ENCODE data around the gene SFMBT2.

SFMBT2 gene

GRCh38 chr10:7293378-7293920 lies 117.4 kb downstream of the SFMBT2 start:
- no peak for DNase-seq

DNA sequence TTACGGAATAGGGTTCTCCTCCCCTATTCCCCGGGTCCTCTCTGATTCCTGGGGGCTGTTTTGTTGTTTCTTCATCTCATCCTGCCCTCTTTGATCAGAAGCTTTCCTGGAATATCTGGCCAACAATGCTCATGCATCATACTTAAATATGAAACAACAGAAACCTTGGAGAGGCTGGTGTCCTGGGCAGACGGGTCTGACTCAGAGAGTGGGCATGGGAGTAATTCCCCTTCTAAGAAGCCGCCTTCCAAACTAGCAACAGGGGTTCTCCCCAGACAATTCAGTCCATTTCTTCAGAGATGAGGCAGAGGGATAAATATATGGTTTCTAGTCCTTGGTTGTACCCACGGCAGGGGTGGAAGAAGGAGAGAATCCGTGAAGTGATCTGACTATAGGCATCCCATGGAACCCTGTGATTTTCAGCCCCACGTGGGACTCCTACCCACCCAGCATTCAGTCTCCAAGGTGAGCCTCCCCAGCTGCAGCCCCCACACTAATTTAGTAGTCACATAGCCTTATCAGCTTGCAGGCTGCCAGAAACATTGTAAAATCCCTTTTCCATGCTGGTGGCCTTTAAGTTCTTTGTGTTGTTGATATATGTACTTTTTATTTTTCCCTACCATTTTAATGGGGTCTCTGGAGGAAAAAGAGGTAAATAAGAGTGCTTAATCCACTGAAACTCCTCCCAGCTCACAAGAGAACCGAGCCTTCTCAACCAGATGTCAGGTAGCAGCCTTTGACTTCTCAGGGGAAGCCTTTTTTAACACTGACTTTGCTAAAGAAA lies 119.2 kb downstream of the SFMBT2 start:
- DNase-seq = no peak

- no peak for DNase-seq
Measured at GRCh38 chr10:7288060-7288690, 122.7 kb downstream of the SFMBT2 start.

DNA sequence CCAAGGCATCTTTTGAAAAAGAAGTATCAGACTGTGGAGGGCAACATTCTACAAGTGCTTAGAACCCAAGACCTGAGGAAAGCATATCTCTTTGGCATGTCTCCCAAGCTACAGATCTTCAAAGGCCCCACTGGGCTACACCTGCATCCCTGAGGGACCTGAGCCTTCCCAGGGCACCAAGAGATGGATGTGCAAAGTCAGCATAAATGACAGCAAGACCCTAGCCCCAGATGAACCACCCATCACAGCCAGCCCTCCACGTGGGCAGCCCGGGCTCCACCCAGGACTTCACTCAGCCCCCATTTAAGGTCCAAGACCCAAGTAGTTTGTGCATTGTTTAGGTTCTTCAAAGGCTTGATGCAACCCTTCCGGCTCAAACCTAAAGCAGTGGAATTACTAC lies 123.5 kb downstream of the SFMBT2 start:
- DNase-seq = no peak

DNA sequence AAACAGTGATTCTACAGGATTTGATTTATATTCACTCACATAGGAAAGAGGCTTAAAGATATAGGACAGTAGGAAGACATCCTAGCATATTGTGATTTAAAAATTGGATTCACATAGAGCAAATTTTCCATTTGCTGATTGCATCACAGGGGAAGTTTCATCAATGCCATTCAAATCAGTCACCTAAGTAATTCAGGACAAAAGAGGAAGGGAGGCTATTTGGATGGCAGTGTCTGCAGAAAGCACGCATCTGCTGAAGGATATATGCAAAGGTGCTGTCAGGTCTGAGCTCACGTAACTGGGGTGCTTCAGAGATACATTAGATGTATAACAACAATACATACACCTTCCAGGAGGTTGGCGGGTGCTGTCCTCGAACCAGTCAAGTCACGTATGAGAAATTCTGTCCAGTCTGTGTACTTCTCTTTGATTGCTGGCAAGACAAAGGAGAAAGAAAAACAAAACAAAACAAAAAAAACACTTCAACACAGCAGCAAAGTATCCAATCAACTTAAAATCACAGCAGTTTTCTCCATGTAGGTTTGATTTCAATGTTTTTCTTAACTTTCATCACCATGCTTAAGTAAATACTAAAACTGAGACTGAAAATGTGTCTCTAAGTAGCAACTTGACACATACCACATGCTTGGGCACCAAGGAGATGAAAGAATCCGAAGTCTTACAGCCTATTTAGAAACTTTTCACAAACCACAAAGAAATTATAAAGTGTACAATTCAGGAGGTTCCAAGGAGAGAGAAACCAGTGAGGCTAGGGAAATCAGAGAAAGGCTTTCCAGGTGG lies 125.1 kb downstream of the SFMBT2 start:
- DNase-seq = no peak

- DNase-seq = no peak
Measured at GRCh38 chr10:7283246-7283645, 127.6 kb downstream of the SFMBT2 start.

- no peak for DNase-seq
Measured at GRCh38 chr10:7282457-7282856, 128.4 kb downstream of the SFMBT2 start.

GRCh38 chr10:7281429-7281828 lies 129.4 kb downstream of the SFMBT2 start:
- no peak for DNase-seq

- no peak for DNase-seq
Measured at GRCh38 chr10:7279303-7279702, 131.5 kb downstream of the SFMBT2 start.

DNA sequence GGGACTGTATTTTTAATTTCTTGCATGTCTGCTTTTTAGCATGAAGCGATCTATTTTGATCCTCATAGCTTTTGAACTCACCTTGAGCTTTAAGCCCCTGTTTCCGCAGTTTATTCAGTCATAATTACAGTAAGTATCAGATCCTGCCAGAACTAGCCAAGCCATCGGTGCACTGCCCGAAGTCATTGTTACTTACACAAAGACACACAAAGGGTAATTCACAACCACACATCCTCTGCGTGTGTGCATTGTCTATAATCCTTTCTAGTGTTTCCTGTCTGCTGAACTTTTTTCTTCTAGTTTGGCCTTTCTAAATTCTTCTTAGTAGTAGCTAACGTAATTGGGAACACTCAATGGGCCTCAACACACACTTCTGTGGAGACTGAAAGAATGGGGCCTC lies 133.0 kb downstream of the SFMBT2 start:
- no peak for DNase-seq

DNA sequence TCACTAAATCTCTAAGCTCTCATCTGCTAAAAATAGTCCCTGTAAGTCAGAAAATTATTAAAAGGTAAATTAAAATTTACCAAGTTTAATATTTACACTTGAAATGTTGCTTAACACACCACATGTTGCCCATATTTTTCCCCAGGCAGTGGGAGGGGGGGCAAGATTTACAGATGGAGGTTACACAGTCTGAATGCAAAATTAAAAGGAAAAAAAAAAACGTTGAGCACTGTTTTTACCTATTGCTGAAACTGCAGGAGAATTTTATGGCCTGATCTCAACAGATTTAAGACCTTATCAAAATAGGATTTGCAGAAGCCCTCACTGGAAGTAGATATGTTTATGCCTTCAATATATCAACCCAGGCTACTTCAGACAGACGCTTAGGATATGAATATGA lies 133.4 kb downstream of the SFMBT2 start:
- DNase-seq = no peak

- no peak for DNase-seq
Measured at GRCh38 chr10:7275761-7276440, 134.9 kb downstream of the SFMBT2 start.

GRCh38 chr10:7274293-7274692 lies 136.5 kb downstream of the SFMBT2 start:
- no peak for DNase-seq

- no peak for DNase-seq
Measured at GRCh38 chr10:7272008-7272407, 138.8 kb downstream of the SFMBT2 start.

DNA sequence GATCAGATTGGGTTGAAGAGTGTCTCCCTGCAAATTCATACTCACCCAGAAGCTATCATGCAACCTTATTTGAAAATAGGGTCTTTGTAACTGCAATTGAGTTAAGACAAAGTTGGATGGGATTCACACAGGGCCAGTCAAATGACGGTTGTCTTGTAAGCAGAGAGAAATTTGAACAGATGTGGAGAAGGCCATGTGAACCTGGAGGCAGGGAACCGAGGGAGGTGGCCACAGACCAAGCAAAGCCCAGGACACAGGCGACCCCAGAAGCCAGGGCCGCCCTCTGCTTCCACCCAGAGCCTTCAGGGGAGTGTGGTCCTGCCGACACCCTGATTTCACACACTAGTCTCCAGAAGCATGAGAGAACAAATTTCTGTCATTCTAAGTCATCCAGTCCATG lies 140.8 kb downstream of the SFMBT2 start:
- no peak for DNase-seq

DNA sequence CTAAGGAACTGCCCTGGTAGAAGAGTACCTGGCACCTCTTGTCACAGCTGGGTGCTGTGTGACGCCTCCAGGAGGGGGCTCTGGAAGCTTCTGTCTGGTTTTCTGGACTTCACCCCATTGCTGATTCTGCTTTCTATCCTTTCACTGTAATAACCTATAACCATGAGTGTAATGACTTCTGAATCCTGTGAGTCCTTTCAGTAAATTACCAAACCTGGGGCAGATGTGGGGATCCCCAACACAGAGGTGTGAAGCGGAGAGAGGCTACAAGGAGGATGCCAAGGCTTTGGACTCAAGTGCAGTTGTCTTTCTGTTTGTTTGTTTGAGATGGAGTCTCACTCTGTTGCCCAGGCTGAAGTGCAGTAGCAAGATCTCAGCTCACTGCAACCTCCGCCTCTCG lies 143.7 kb downstream of the SFMBT2 start:
- DNase-seq = no peak

DNA sequence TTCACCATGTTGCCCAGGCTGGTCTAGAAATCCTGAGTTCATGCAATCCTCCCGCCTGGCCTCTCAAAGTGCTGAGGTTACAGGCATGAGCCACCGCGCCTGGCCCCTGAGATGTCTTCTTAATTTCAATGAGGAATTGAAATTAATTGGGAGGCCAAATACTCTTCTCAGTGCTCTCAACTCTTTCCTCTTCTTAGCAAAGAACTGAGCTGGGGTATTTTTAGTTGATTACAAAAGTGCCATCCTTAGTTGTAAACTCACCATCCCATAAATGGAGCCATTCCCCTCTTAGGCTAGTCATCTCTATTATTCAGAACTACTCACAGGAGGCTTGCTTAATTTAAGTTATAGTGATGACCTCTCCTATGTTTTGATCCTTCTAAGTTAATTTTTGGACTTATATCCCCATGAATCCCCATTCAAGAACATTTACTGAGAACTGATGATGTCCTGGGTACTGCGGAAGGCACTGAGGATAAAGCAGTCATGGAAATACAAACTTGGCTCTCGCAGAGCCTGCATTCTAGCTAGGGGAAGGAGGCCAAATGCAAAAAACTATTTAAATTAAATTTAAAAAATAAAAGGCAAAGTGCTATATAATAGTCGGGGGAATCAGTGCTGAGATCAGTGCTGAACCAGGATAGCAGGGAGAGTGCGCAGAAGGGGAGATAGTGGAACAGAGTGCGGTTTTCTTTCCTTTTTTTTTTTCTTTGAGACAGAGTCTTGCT lies 145.3 kb downstream of the SFMBT2 start:
- DNase-seq = no peak

DNA sequence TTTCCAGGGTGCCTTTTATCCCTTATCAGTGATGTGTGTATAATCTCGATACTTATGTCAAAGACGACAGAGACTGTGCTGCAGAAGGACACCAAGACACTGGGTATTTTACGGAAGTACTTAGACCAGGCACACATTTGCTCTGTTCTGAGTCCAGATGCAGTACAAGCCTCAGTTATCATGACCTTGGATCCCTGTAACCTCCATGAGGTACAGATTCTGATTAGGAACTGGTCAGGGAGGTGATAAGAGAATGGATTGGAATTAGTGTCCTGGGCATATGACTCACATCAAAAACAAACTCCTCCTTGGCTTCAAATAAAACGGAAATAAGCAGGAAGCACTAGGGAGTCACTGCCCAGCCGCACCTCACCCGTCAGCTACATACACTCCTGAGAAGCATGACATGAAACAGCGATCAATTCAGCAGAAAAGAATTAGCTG lies 146.5 kb downstream of the SFMBT2 start:
- no peak for DNase-seq

DNA sequence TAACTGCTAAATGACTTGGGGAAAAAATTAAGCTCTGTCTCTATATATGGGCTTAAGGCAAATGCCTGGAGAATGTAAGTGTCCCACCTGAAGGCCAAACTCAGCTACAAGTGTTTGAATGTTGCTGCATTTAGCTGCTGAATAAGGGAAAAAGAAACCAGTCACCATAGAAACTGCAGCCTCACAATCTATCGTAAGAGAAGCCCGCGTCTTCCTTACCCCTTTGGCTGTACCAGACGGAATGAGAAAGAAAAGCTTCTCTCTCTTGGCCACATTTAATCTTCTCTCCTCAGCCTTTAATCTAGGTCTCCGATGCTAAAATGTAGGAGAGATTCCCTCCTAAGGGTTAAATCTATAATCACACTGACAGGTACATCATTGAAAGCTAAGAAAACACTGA lies 147.2 kb downstream of the SFMBT2 start:
- no peak for DNase-seq

DNA sequence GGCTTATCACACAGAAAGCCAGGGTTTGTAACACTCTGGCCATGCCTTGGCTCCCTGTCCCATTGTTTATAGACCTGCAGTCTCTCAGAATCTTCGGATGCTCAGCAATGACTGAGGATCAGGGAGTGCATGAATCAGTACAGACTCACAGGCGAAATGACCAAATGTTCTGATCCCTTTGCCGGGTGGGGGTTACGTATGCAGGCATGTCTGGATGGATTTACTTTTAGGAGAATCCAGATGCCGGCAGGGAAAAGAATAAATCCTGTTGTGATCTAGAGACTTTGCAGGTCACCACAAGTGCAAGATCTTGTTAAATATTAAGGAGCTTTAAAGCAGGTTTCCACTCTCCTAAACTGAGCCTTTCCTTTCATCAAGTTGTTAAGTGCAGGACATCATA lies 149.5 kb downstream of the SFMBT2 start:
- DNase-seq = no peak

GRCh38 chr10:7260912-7261311 lies 149.9 kb downstream of the SFMBT2 start:
- no peak for DNase-seq

DNA sequence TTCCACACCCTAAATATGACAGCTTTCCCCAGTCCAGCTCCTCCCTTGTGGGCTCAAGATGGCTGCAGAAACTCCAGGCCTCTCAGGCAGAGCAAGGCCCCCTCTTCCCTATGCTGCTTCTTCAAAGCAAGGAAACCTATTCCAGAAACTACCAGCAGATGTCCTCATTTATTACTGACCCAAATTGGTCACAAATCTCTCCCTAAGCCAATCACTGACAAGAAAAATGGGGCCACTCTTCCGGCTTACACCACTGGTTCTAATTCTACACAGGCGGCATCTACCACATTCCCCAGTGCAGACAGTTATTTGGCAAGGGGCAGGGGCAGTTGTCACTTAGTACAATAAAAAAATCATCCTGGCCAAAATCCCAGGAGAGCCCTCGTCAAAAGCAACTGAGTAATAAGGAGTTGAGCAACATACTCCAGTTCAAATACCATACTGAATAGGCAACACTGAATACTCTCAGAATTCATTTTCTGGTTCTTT lies 150.4 kb downstream of the SFMBT2 start:
- no peak for DNase-seq

All from NCI-H1694 treated with DMSO at 0.1 percent for 48 hours (cell line).